AG10803 (cell line): ENCODE data around the gene BZW2.

Source experiments
- DNase-seq: peaks from one replicate; pipeline ENCODE4 v3.0.0; 2010; ENCODE audit warnings: low read depth
- H3K4me3 ChIP-seq: 2 replicates; pipeline ENCODE4 v1.5.1; 2011; ENCODE audit warnings: mild to moderate bottlenecking, low read length, control low read depth
- CTCF ChIP-seq: conservative IDR thresholded peaks from 2 replicates; pipeline ENCODE4 v1.5.1; 2011; ENCODE audit warnings: mild to moderate bottlenecking, low read length, control low read depth, inconsistent platforms

BZW2 gene

DNA sequence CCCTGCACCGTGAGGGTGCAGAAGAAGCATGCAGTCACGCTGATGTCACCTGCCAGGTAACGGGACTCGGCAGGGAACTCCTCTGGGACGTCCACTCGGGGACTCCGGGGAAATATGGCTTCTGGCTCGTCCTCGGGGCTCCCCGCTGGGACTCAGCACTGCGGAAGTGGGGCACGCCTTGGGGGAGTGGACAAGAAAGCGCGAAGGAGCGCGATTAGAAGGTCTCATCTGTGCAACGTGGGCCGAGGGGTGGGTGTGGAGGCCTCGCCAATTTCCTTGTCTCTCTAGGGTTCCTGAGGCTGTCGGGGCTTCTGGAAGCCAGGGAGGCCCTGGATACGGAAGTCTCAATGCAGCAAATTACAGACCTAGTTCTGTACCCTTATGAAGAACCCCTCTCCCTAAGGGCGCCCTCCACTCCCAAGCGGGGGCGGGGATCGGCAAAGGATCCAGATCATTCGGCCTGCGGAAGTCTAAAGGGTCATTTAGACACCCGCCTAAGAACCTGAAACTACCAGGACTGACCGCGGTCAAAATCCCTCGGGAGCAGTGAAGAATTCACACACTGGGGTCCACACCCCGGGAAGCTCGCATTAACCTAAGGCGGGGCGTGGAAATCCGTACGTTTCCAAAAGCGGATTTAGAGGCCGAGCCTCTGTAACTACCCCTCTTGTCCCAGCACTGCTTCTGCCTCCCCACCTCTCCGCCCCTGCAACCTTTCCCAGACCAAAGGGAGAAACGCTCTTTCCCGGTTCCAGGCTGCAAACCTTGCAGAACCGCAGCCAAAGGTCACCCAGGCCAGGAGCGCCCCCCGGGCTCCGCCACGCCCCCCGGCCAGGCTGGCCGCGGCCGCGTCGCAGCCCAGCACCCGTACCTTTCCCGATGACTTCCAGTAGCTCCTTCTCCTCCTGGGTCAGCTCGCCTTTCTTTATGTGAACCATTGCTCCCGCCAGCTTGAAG lies 1.1 kb upstream of the BZW2 start:
- DNase-seq: peak; percentile 47
- TF ChIP-seq CTCF: no peak
- H3K4me3 ChIP-seq: peak overlapping the region; percentile 84

- no peak for TF ChIP-seq CTCF
- no peak for DNase-seq
- H3K4me3 ChIP-seq: peak overlapping the region; percentile 88
These were observed 591 bp downstream of the BZW2 start for GRCh38 chr7:16646472-16647072.

- TF ChIP-seq CTCF: no peak
- peak overlapping the region; percentile 88 for H3K4me3 ChIP-seq
- peak; percentile 37 for DNase-seq
These were observed 1.5 kb downstream of the BZW2 start for GRCh38 chr7:16647435-16647960.

DNA sequence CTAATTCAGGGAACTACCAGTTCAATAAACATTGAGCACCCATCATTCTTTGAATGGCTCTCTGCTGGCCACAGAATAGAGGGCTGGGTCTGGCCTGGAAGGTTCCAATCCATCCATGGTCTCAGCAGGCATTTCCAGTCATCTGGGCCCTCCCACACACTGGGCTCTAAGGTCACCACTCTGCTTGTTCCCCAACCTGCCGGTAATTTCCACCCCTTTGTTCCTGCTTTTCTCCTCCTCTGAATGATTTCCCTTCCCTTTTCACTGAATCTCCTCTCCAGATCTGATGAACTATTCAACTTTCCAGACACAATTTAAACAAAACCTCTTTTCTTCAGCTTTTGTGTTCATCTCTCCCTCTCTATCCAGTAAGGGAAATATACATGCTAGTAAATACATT lies 2.6 kb downstream of the BZW2 start:
- no peak for DNase-seq
- no peak overlapping the region for H3K4me3 ChIP-seq
- no peak for TF ChIP-seq CTCF

GRCh38 chr7:16649196-16649595 lies 3.2 kb downstream of the BZW2 start:
- no peak for TF ChIP-seq CTCF
- no peak overlapping the region for H3K4me3 ChIP-seq
- no peak for DNase-seq

GRCh38 chr7:16650266-16650665 lies 4.3 kb downstream of the BZW2 start:
- no peak for DNase-seq
- no peak overlapping the region for H3K4me3 ChIP-seq
- no peak for TF ChIP-seq CTCF
